Astrocyte (in vitro differentiated cells and primary cell): ENCODE measurements around the gene GRIK3.

ENCODE experiments used
- EZH2 ChIP-seq: IDR thresholded peaks from 2 replicates; pipeline ENCODE4 v1.6.1; 2012; ENCODE audit warnings: mild to moderate bottlenecking, low read length, inconsistent platforms; ENCODE audit not compliant: insufficient read depth
- TF ChIP-seq, protein P1 (sequence below): IDR thresholded peaks from 2 replicates; pipeline ENCODE4 v1.5.1; 2011; ENCODE audit warnings: low read depth, mild to moderate bottlenecking, inconsistent platforms, low read length, moderate library complexity; ENCODE audit not compliant: insufficient read depth

DNA sequence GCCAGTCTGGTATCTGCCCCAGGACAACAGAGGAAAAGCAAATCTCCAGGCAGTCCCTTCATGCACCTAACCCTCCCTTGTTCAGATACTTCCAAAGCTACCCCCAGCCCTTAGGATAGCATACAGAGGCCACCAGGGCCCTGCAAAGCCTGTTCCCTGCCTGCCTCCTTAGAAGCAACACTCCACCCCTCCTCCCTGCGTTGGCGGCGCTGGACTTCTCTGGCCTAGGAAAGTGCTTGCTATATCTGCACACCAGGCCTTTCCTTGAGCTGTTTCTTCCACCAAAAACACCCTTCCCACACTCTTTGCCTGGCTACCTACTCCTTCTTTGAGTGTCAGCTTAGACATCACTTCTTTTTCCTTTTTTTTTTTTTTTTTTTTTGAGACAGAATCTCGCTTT lies 61.3 kb downstream of the GRIK3 start:
- TF ChIP-seq, protein P1, sequence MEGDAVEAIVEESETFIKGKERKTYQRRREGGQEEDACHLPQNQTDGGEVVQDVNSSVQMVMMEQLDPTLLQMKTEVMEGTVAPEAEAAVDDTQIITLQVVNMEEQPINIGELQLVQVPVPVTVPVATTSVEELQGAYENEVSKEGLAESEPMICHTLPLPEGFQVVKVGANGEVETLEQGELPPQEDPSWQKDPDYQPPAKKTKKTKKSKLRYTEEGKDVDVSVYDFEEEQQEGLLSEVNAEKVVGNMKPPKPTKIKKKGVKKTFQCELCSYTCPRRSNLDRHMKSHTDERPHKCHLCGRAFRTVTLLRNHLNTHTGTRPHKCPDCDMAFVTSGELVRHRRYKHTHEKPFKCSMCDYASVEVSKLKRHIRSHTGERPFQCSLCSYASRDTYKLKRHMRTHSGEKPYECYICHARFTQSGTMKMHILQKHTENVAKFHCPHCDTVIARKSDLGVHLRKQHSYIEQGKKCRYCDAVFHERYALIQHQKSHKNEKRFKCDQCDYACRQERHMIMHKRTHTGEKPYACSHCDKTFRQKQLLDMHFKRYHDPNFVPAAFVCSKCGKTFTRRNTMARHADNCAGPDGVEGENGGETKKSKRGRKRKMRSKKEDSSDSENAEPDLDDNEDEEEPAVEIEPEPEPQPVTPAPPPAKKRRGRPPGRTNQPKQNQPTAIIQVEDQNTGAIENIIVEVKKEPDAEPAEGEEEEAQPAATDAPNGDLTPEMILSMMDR: no peak
- TF ChIP-seq EZH2: no peak
